HG02623 (cell line): Measurements from ENCODE around the gene BID.
"Not testable (repeated sequence)": the region's sequence is repeated elsewhere in the genome, so short reads cannot be mapped to it uniquely, and the experiment has no call there.

Experiments
- ATAC-seq: cut with Tn5 transposase; IDR thresholded peaks from one replicate; pipeline ENCODE4 v1.9.1; 2021; ENCODE audit warnings: moderate library complexity; ENCODE audit not compliant: unreplicated experiment

BID gene

GRCh38 chr22:17770180-17771077 is 3.8 kb downstream of the BID start:
- no peak for ATAC-seq

DNA sequence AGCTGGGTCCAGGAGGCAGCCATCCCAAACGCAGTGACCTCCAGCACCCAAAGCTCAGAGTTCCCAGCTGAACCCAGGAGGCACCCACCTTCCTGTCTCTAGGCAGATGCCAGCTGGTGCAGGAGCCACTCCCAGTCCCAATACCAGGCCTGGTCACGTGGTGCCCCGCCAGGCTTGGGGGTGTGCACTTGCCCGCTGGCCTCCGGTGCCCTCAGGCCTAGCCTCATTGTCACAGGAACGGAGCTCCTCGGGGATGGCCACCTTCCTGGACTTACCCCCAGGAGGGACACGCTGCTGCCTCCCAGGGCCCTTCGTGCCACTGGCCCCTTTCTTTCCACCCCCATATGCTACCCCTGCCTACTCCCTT is 4.6 kb downstream of the BID start:
- ATAC-seq: no peak

DNA sequence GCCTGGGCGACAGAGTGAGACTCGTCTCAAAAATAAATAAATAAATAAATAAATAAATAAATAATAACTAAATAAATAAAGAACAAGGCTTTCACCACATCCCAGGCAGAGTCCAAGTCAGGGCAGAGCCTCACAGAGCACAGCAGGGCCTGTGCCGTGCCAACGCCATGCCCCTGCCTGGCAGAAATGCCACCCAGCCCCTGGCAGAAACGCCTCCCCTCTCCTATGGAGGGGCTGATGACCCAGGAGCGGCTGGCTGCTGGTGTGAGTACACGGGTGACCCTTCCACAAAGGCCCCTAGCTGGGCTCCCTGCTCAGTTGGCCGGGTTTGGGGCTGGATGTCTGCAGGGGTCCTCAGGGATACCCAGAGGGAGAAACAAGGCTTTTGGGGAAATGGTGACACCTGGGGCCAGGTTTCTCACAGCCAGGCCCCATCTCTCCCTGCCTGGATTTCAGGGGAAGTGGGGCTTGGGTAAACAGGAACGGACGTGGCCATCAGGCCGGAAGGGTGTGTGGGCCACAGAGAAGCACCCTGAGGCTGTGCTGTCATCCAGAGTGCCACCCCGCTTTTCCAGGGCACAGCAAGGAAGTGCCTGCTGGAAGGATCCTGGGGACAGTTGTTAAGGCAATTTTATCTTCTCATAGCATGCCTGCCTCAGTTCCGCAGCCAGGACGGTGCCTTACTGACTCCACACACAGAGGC is 5.1 kb downstream of the BID start:
- no peak for ATAC-seq

DNA sequence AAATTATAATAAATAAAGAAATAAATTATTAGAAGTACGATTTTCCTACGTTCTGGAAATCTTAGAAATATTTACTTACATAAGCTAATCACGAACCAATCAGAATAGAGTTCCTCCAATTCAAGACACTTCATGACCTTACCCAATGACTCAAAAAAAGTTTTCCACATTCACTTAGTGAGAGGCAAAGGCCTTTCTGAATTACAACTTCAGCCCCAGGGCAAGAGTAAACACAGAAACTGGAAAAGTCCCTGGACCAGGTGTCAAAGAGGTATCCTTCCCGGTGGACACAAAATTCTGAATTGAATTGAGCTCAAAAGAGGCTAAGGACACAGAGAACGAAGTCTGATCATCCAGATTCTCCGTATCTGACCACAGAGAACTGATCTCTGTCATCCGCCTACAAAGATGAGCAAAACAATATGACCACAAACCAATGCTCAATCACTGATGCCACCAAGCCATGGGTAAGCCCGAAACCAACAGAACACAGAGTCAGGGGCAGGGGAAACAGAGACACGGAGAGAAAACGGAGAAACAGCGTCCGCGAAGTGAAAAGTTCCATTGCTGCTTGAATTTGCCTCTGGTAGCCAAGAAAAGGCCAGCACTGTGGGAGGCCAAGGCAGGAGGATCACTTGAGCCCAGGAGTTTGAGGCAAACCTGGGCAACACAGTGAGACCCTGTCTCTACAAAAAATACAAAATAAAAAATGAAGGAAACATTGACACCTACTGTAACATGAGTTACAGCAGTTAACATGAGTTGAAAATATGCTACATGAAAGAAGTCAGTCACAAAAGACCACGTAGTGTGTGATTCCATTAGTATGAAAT is 6.8 kb downstream of the BID start:
- ATAC-seq: peak; percentile 59

- not testable (repeated sequence) for ATAC-seq
These were observed 9.4 kb downstream of the BID start for GRCh38 chr22:17764852-17765251.

GRCh38 chr22:17764036-17764435 is 10.2 kb downstream of the BID start:
- ATAC-seq: no peak

- ATAC-seq: not testable (repeated sequence)
These were observed 10.8 kb downstream of the BID start for GRCh38 chr22:17763442-17763841.

- ATAC-seq: no peak
These were observed 13.2 kb downstream of the BID start for GRCh38 chr22:17761138-17761488.

GRCh38 chr22:17754233-17754925 is 19.9 kb downstream of the BID start:
- no peak for ATAC-seq

DNA sequence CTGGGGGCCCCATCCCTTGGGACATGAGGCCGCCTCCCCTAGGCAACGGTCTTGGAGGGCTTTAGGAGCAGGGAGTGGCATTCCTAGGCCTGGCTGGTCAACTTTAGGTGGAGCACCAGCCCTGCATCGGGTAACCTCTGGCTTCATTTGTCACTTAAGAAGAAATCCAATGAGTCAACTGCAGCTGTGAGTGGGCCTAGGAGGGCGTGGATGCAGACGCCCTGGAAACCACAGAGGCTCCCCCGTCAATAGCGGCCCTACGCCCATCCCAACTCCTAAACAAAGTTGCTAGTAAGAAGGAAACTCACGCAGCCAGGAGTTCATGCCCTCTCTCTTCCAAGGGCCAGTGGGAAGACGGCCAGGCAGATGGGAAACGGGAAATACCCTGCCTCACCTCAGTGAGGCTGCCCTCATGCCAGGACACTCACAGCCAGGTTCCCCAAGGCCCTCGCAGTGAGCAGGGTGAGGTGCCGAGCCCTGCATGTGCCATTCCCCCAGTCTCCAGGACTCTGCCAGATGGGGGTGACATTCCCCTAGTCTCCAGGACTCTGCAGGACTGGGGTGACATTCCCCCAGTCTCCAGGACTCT is 20.8 kb downstream of the BID start:
- ATAC-seq: no peak

- ATAC-seq: no peak
These were observed 22.7 kb downstream of the BID start for GRCh38 chr22:17751596-17751995.

- ATAC-seq: no peak
These were observed 24.5 kb downstream of the BID start for GRCh38 chr22:17749605-17750395.

GRCh38 chr22:17748555-17749353 is 25.5 kb downstream of the BID start:
- no peak for ATAC-seq

GRCh38 chr22:17746916-17747315 is 27.4 kb downstream of the BID start:
- no peak for ATAC-seq

- ATAC-seq: no peak
These were observed 29.8 kb downstream of the BID start for GRCh38 chr22:17744430-17744829.

- no peak for ATAC-seq
These were observed 30.4 kb downstream of the BID start for GRCh38 chr22:17743661-17744411.

GRCh38 chr22:17742527-17742902 is 31.8 kb downstream of the BID start:
- ATAC-seq: no peak

DNA sequence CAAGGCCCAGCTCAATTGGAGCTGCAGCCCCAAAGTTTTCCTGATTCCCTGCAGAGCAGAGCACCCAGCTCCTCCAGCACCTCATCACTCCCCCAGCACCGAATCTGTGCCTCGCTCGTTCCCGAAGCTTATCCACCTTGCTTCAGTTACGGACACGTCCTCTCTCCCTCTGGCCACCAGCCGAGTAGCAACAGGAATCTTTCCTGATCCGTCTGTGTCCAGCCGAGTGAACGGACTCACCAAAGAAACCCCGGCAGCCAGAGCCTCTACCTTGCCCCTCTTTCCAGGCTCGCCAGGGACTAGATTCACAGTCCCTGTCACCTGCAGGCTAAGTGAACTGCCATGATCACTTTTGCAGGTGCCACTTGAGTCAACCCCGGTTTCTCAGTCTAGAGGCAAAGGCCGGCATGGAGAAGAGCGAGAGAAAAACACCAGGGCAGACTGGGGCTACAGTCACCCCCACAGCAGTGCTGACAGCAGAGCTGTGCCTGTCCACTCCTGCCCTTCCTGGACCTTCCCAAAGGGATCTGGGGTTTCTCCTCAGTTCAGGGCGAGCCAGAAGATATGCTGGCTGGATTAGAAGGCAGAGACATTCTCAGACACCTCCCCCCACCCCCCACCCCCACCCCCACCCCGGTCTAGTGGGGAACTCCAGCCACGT is 32.3 kb downstream of the BID start:
- ATAC-seq: no peak
